ENCODE data around the gene SCN9A.

Gene SCN9A

DNA sequence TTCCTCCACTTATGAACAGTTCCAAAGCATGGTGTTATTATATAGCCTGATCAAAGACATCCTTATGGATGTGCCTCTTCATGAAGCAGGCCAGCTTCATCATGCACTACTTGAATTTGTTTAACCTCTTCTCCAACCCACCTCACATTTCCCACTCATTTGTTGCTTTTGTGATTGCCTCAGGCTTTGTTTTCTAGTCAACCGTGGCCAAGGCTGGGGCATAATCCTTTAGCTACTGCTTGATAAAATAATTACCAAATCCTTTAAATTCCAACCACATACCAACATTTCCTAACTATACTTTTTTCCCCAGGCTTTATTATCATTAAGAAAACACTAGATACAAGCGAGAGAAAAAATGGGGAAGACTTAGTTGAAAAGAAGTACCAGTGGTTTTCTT is 208.3 kb downstream of the SCN9A start:
- no peak for ATAC-seq

DNA sequence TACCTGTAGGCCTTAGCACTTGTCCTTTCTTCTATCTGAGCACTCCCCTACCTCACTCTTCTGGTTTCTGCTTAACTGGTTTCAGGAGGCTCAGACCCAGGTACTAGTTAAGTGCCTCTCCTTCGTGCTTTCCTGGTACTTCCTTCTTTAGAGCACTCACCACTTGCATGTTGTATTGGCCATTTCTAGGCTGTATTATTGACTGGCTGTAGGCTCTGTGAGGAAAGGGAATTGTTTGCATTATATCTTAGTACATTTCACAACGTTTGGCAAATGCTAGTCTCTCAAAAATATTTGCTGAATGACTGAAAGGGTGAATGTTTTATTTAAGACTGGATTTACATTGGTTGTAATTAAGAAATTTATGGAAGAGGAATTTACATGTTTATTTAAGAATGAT is 212.0 kb downstream of the SCN9A start:
- ATAC-seq: no peak

DNA sequence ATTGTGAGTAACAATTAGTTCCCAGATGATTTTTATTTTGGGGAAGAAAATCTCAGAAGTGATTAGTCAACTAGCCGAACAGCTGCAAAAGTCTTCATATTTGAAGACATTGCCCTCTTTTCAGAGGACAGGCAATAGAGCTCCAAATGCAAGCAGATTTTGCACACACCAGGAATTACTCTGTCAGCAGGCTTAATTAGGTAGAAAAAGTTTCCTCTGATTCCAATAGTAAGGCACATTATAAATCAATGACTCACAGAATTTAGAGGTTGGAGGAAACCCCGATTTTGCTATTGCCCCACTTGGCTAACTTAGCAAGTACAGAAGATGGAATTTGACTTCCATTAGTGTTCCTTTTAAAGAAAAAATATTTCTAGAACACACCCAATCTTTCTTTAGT is 217.2 kb downstream of the SCN9A start:
- no peak for ATAC-seq

DNA sequence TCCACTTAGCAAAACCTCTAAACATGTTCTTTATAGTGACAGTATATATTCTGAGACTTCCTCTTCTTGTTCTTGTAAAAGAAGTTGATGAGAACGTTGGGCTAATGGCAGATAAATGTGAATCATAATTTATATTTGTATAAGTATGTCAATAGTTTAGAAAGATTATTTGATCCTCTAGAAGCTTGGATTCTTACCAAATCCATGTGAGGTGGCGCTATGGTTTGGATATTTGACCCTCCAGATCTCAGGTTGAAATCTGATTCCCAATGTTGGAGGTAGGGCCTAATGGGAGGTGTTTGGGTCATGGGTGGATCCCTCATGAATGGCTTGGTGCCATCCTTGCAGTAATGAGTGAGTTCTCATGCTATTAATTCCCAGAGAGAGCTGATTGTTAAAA is 218.2 kb downstream of the SCN9A start:
- ATAC-seq: no peak

DNA sequence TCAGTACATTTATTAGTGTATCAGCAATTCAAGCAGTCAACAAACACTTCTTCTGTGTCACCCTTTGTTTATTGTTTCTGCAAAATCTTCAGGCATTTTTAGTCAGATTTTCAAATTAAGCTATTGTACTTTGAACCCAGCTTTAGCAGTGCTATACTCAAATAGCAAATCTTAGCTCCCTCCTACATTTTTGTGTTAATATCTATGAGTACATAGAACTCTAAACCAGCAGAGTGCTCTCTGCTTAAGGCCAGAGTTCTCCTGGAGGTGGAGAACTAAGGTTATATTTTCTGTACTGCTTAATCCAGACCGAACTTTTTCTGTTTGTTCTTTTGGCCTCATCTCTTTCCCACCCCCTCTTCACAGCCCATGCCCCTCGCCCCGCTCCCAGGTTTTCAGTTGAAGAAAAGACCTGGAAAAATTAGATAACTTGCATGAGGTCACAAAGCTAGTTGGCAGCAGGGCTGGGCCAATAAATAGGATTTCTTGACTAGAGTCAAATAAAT is 218.7 kb downstream of the SCN9A start:
- ATAC-seq: no peak

DNA sequence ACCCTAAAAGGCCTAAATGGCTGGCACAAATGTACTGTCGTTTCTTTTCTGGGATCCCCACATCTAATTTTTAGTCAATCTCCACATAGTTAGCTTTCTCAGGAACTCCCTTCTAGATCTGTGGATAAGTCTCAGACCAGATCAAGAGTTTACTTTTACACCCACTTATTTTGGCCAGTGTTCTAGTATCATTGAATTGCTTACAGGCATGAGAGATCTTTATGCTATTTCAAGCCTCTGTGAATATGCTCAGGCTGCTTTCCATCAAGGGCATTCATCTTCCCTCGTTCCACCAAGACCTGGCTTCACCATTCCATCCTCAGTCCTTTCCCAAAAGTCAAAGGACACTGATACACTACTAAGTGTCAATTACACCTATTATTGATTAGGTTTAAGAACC is 220.2 kb downstream of the SCN9A start:
- ATAC-seq: no peak

DNA sequence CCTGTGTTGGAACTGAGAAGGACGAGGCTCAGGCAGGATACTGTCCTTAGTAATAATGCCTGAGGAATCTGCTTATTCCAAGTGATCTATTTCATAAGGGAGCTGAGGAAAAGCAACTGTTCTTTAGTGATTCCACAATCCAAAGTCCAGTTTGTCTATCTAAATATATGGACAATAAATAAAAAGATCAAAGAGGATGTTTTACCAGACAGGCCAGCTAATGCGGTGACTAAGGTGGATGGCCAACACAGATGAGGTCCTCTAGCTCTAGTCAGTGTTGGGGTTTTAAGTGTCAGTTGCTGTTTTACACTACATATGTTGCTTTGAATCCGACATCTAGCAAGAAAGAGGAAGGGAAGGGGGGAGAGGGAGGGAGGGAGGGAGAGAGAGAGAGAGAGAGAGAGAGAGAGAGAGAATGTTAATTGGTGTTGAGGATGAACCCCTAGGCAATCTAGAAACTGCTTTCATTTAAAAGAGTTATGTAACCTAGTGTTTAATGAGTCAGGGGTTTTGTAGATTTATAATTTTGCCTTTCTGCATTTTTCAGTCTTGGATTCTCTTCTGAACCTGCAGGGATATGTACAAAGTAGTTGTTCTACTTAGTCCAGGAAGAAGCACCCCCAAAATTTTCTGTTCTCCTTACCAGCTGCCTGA is 220.9 kb downstream of the SCN9A start:
- no peak for ATAC-seq

DNA sequence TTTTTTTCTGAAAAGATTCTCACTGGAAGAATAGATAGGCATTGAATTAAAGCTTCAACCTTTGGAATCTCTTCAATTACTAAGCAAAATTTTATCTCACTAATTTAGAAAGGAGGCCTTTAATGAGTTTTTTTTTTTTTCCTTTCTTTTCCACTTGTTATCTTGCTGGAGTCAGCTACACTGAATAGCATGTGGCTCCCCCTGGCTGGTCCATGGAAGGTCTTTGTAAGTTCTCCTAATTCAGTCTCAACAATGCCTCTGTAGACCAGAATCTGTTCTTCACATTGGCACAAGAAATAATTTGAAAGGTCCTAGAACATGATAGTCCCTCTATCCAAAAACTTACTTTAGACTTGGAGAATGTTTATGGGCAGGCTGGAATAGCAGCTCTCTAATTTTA is 223.7 kb downstream of the SCN9A start:
- ATAC-seq: no peak

DNA sequence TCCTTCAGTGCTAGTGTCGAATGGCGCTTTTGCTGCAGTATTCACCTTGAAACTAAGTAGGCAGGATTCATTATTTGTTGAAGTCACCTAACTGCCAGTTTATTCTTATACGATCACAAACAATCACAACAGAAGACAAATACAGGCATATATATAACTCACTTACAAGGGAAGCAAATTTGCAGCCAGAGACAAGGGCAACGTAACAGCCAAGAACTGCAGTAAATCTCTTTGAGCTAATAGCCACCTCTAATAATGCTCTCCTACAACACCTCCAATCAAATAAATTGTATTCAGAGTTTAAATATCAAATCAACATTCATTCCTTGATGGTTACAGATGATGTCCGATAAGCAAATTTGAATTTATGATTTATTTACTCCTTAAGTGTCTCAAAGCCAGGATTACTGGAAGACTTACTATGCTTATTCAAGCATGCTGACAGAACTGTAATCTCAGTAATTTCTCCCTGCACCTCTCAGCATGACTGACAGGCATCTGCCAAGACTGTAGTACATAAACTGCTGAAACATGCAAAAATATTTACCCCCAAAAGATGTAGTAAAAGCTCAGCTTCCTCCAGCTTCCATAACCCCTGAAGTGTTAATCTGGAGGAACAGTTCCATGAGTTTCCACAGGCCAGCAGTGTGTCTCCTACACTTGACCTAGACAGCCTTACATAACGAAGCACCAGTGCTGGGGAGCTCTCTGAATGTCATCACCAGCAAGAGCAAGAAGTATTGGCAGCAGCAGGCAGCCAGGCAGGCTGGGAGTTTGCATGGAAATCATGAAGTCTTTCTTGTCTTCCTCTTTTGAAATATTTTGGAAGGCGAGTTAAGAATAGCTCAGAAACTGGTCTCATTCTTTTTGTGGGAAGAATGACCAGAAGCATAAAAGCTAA is 227.0 kb downstream of the SCN9A start:
- no peak for ATAC-seq

DNA sequence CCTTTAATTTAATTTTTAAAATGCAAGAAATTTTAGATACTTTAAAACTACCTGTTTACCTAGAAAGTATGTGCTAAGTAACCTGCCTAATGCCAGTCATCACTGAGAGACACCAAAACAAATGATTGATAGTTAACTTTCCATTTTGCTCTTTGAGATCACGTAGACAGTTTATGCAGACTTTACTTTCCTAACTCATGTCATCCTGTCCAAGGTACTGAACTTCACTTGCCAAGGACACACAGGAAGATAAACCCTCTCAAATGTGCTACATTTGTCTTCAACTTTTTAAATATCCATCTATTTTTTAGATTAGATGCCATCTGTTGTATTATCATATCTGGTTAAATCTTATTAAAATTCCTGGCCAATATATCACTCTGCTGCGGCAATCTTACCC is 227.9 kb downstream of the SCN9A start:
- no peak for ATAC-seq
